ENCODE measurements around the gene KLRC1. TPM values are rescaled to one million over a fixed set of nuclear protein-coding genes. Genes with fewer than 3 reads are reported as not detected.
"Not testable (repeated sequence)": the region's sequence is repeated elsewhere in the genome, so short reads cannot be mapped to it uniquely, and the experiment has no call there.

Gene KLRC1
- total RNA-seq = under 1 TPM in 1 of 8 experiments, not detected in 7; 0.24 TPM

DNA sequence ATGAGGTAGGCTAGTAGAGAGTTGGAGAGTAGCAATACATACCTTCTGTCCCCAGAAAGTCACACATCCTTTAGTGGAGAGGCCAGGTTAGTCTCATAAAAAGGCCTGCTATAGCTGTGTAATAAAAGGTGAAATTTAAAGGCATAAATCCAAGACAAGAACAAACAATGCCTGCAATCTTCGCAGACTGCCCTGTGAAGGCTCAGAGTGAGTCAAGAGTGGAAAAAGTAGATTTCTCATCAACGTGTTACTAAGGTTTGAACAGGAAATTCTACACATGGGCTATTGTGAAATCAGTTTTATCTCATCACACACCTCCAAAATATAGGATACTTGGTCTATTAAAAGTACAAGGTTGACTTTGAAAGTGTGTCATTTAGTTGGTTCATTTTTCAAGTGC lies at the start of gene KLRC1:
KLRC1 (minus strand) TSS at position 222 of the 400 bp plus-strand sequence. CDS start 2,221 bp downstream, outside the sequence.
- no peak within 1 kb of the TSS for H3K27ac ChIP-seq
- WGBS, 10 experiments = 36 to 100% (median 70%) methylated on average over 1 to 2 of the region's 2 CpGs
- H3K4me3 ChIP-seq = no peak within 1 kb of the TSS
- H3K4me1 ChIP-seq (replicated peaks in 1 of 2) = no peaks in the 10 kb centered on the region
- ATAC-seq (replicated peaks in 6 of 8) = no peak
- in situ Hi-C loops (cut with MboI; ENCODE audit: low pct_unique_long_range_greater_than_20kb in 2 of 9, low sequenced_read_pairs in 9 of 9, unreplicated experiment in 9 of 9) = no loop called here

DNA sequence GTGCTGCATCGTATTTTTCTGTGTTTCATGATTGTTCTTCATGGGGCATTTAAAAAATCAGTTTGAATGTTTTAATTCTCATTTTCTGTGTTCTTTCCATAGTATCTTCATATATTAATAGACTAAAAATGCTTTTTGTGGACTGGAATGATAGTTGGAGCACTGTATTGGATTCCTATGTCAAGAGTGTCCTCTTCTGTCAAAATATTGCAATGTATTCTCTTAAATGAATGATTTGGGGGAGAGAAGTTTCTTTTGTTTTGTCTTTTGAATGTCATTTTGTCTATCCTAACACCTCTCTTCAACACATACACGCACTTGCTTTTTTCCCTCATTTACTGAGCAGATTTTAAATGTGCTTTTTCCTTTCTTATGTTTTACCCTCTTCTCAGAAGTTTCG lies 47.9 kb upstream of the KLRC1 start:
- peak in 1 of 8 experiments; percentile 45 for ATAC-seq (replicated peaks in 6 of 8)
- H3K4me3 ChIP-seq = no peak overlapping the region
- 14 to 80% (median 41%) methylated on average over 2 to 3 of the region's 3 CpGs for WGBS, 10 experiments
- H3K4me1 ChIP-seq (replicated peaks in 1 of 2) = no peaks in the 10 kb centered on the region
- in situ Hi-C loops (cut with MboI; ENCODE audit: low pct_unique_long_range_greater_than_20kb in 2 of 9, low sequenced_read_pairs in 9 of 9, unreplicated experiment in 9 of 9) = no loop called here
- H3K27ac ChIP-seq = no peak overlapping the region

GRCh38 chr12:10498042-10498441 lies 44.9 kb upstream of the KLRC1 start:
- in situ Hi-C loops (cut with MboI; ENCODE audit: low pct_unique_long_range_greater_than_20kb in 2 of 9, low sequenced_read_pairs in 9 of 9, unreplicated experiment in 9 of 9) = no loop called here
- no peak overlapping the region for H3K4me3 ChIP-seq
- H3K27ac ChIP-seq = no peak overlapping the region
- ATAC-seq (replicated peaks in 6 of 8) = no peak
- H3K4me1 ChIP-seq (replicated peaks in 1 of 2) = no peaks in the 10 kb centered on the region
- 0 to 50% (median 11%) methylated on average over 1 of the region's 1 CpG; no CpG with 5 or more reads in 1 of the 10 experiments for WGBS, 10 experiments

- Histone ChIP-seq H3K4me3 (no peak overlapping the region), H3K4me1 (replicated peaks in 1 of 2) (no peaks in the 10 kb centered on the region), H3K27ac (no peak overlapping the region)
- in situ Hi-C loops (cut with MboI; ENCODE audit: low pct_unique_long_range_greater_than_20kb in 2 of 9, low sequenced_read_pairs in 9 of 9, unreplicated experiment in 9 of 9) = no loop called here
- ATAC-seq (replicated peaks in 6 of 8) = no peak
- WGBS, 10 experiments = 43 to 100% (median 75%) methylated on average over 2 of the region's 2 CpGs; no CpG with 5 or more reads in 4 of the 10 experiments
These were observed 44.4 kb upstream of the KLRC1 start for GRCh38 chr12:10497602-10498001.

- H3K4me3 ChIP-seq = no peak overlapping the region
- no peaks in the 10 kb centered on the region for H3K4me1 ChIP-seq (replicated peaks in 1 of 2)
- ATAC-seq (replicated peaks in 6 of 8) = no peak
- 44 to 100% (median 86%) methylated on average over 2 to 4 of the region's 4 CpGs for WGBS, 10 experiments
- no peak overlapping the region for H3K27ac ChIP-seq
- in situ Hi-C loops (cut with MboI; ENCODE audit: low pct_unique_long_range_greater_than_20kb in 2 of 9, low sequenced_read_pairs in 9 of 9, unreplicated experiment in 9 of 9) = no loop called here
These were observed 38.6 kb upstream of the KLRC1 start for GRCh38 chr12:10491766-10492165.

- in situ Hi-C loops (cut with MboI; ENCODE audit: low pct_unique_long_range_greater_than_20kb in 2 of 9, low sequenced_read_pairs in 9 of 9, unreplicated experiment in 9 of 9); ATAC-seq (replicated peaks in 6 of 8); H3K4me1 ChIP-seq (replicated peaks in 1 of 2); H3K27ac ChIP-seq; H3K4me3 ChIP-seq: not testable (repeated sequence)
- 14 to 100% (median 87%) methylated on average over 1 to 2 of the region's 2 CpGs; no CpG with 5 or more reads in 1 of the 10 experiments for WGBS, 10 experiments
These were observed 34.2 kb upstream of the KLRC1 start for GRCh38 chr12:10487328-10487727.

- ATAC-seq (replicated peaks in 6 of 8); H3K4me3 ChIP-seq; H3K27ac ChIP-seq; H3K4me1 ChIP-seq (replicated peaks in 1 of 2); in situ Hi-C loops (cut with MboI; ENCODE audit: low pct_unique_long_range_greater_than_20kb in 2 of 9, low sequenced_read_pairs in 9 of 9, unreplicated experiment in 9 of 9): not testable (repeated sequence)
- 0 to 100% (median 80%) methylated on average over 1 of the region's 2 CpGs; no CpG with 5 or more reads in 5 of the 10 experiments for WGBS, 10 experiments
These were observed 28.7 kb upstream of the KLRC1 start for GRCh38 chr12:10481901-10482300.

DNA sequence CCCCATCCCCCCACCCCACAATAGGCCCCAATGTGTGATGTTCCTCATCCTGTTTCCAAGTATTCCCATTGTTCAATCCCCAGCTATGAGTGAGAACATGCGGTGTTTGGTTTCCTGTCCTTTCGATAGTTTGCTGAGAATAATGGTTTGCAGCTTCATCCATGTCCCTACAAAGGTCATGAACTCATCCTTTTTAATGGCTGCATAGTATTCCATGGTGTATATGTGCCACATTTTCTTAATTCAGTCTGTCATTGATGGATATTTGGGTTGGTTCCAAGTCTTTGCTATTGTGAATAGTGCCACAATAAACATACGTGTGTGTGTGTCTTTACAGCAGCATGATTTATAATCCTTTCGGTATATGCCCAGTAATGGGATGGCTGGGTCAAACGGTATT lies 19.6 kb upstream of the KLRC1 start:
- in situ Hi-C loops (cut with MboI; ENCODE audit: low pct_unique_long_range_greater_than_20kb in 2 of 9, low sequenced_read_pairs in 9 of 9, unreplicated experiment in 9 of 9) = not testable (repeated sequence)

GRCh38 chr12:10469701-10470100 lies 16.5 kb upstream of the KLRC1 start:
- no peak overlapping the region for H3K27ac ChIP-seq
- in situ Hi-C loops (cut with MboI; ENCODE audit: low pct_unique_long_range_greater_than_20kb in 2 of 9, low sequenced_read_pairs in 9 of 9, unreplicated experiment in 9 of 9) = no loop called here
- H3K4me1 ChIP-seq (replicated peaks in 1 of 2) = no peaks in the 10 kb centered on the region
- 8 to 100% (median 61%) methylated on average over 1 of the region's 1 CpG; no CpG with 5 or more reads in 2 of the 10 experiments for WGBS, 10 experiments
- H3K4me3 ChIP-seq = no peak overlapping the region
- ATAC-seq (replicated peaks in 6 of 8) = no peak

More for the DNA sequence above, 19.6 kb upstream of the KLRC1 start:
- WGBS, 10 experiments = 73 to 84% (median 80%) methylated on average over 2 to 4 of the region's 5 CpGs; no CpG with 5 or more reads in 7 of the 10 experiments
- H3K27ac ChIP-seq; H3K4me3 ChIP-seq; ATAC-seq (replicated peaks in 6 of 8); H3K4me1 ChIP-seq (replicated peaks in 1 of 2): not testable (repeated sequence)

DNA sequence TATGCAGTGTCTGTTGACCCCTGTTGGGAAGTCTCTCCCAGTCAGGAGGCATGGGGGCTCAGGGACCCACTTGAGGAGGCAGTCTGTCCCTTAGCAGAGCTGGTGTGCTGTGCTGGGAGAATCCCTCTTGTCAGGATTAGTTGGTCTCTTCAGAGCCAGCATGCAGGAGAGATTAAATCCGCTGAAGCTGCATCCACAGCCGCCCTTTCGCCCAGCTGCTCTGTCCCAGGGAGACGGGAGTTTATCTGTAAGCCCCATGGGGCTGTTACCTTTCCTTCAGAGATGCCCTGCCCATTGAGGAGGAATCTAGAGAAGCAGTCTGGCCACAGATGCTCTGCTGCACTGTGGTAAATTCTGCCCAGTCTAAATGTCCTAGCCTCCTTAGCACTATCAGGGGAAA lies 13.1 kb upstream of the KLRC1 start:
- 20 to 100% (median 66%) methylated on average over 1 to 4 of the region's 4 CpGs; no CpG with 5 or more reads in 6 of the 10 experiments for WGBS, 10 experiments
- Histone ChIP-seq H3K27ac (no peak overlapping the region), H3K4me3 (no peak overlapping the region), H3K4me1 (replicated peaks in 1 of 2) (no peaks in the 10 kb centered on the region)
- in situ Hi-C loops (cut with MboI; ENCODE audit: low pct_unique_long_range_greater_than_20kb in 2 of 9, low sequenced_read_pairs in 9 of 9, unreplicated experiment in 9 of 9) = no loop called here
- no peak for ATAC-seq (replicated peaks in 6 of 8)

- Histone ChIP-seq H3K4me3 (no peak overlapping the region), H3K4me1 (replicated peaks in 1 of 2) (no peaks in the 10 kb centered on the region), H3K27ac (no peak overlapping the region)
- ATAC-seq (replicated peaks in 6 of 8) = no peak
- in situ Hi-C loops (cut with MboI; ENCODE audit: low pct_unique_long_range_greater_than_20kb in 2 of 9, low sequenced_read_pairs in 9 of 9, unreplicated experiment in 9 of 9) = no loop called here
- whole genome bisulfite sequencing, 10 experiments = 69 to 88% (median 80%) methylated on average over 2 to 3 of the region's 3 CpGs; no CpG with 5 or more reads in 2 of the 10 experiments
These were observed 4.6 kb upstream of the KLRC1 start for GRCh38 chr12:10457760-10458159.

- no peak overlapping the region for H3K4me3 ChIP-seq
- in situ Hi-C loops (cut with MboI; ENCODE audit: low pct_unique_long_range_greater_than_20kb in 2 of 9, low sequenced_read_pairs in 9 of 9, unreplicated experiment in 9 of 9) = no loop called here
- WGBS, 10 experiments = 0 to 100% (median 73%) methylated on average over 1 to 2 of the region's 2 CpGs; no CpG with 5 or more reads in 2 of the 10 experiments
These were observed 3.7 kb upstream of the KLRC1 start for GRCh38 chr12:10456856-10457255.

GRCh38 chr12:10455766-10456165 lies 2.6 kb upstream of the KLRC1 start:
- no peak for ATAC-seq (replicated peaks in 6 of 8)
- 13 to 100% (median 68%) methylated on average over 1 of the region's 1 CpG for WGBS, 10 experiments
- Histone ChIP-seq H3K4me3 (no peak overlapping the region), H3K4me1 (replicated peaks in 1 of 2) (no peaks in the 10 kb centered on the region), H3K27ac (no peak overlapping the region)
- in situ Hi-C loops (cut with MboI; ENCODE audit: low pct_unique_long_range_greater_than_20kb in 2 of 9, low sequenced_read_pairs in 9 of 9, unreplicated experiment in 9 of 9) = no loop called here

More at GRCh38 chr12:10456856-10457255, 3.7 kb upstream of the KLRC1 start:
- ATAC-seq (replicated peaks in 6 of 8) = peak in 3 of 8 experiments; percentile 82 to 100 (median 99)
- Histone ChIP-seq H3K27ac (no peak overlapping the region), H3K4me1 (replicated peaks in 1 of 2) (no peaks in the 10 kb centered on the region)

DNA sequence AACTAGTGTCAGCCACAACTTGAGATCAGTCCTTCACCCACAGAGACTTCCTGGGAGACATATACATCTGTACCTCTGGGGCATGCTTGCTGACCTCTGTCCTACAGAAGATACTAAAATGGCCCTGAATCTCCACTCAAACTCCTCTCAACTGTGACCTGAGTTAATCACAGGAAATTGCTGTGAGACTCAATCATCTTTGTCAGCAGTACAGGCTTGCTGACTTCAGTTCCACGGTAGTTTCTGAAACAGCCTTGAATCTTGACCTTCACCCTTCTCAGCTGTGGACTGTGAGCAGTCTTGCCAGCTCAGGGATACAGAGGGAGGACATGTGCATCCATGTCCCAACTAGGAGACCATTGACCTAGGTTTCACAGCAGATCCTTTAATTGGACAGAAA lies 1.4 kb upstream of the KLRC1 start:
- 20 to 100% (median 69%) methylated on average over 1 of the region's 1 CpG; no CpG with 5 or more reads in 4 of the 10 experiments for WGBS, 10 experiments
- no peak for ATAC-seq (replicated peaks in 6 of 8)
- H3K27ac ChIP-seq = no peak overlapping the region
- H3K4me1 ChIP-seq (replicated peaks in 1 of 2) = no peaks in the 10 kb centered on the region
- in situ Hi-C loops (cut with MboI; ENCODE audit: low pct_unique_long_range_greater_than_20kb in 2 of 9, low sequenced_read_pairs in 9 of 9, unreplicated experiment in 9 of 9) = no loop called here
- H3K4me3 ChIP-seq = no peak overlapping the region
